Hindlimb muscle (tissue), 1 donor: Measurements from ENCODE around the gene ZNF737. TPM values are rescaled to one million over a fixed set of nuclear protein-coding genes. Genes with fewer than 3 reads are reported as not detected.
A peak's percentile ranks its signal among the peaks of the same experiment; 100 is the strongest.
"Not testable (repeated sequence)": the region's sequence is repeated elsewhere in the genome, so short reads cannot be mapped to it uniquely, and the experiment has no call there.

ENCODE experiments used
- DNase-seq: peaks from one replicate; pipeline ENCODE4 v3.0.0-alpha.2; 2013
- polyA plus RNA-seq: library from polyadenylated mRNA; unstranded; fragments of 120-200 nt; gene quantifications from one replicate; pipeline ENCODE4 v1.2.1, GENCODE V29; 2013; ENCODE audit not compliant: insufficient read length

Gene ZNF737
- 13.0 TPM for polyA plus RNA-seq

DNA sequence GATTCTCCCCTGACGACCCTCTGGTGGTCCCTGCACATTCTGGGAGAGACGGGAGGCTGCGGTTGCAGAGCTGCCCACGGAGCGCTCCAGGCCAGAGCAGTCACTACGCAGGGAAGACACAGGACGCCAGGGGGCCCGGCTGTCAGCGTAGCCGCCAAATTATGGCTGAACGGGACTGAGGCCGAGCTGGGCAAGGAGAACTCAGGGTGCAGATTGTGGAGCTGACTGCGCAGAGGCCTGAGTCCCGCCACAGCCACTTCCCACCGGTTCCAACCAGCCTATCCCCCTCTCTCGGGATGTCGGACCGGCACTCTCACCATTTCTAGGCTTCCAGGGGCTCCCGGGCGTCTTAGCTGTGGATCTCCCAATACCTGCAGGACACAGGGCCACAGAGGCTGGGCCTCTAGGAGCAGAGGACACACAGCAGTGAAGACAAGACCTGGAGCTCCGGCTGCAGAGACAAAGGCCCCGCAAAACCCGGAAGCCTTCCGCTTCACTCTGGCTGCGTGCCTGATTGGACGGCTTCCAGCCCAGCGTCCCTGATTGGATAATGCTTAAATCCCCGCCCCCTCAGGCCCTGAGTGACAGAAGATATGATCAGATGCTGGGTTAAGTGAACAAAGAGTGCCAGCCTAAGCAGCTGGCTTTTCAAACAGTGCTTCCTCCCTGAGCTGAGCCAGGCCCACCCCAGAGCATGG is at the start of gene ZNF737:
Gene ZNF737 (minus strand): TSS at position 461 of the 698 bp plus-strand sequence. CDS start 141 bp downstream, at position 320.
- peak; percentile 95 for DNase-seq

GRCh38 chr19:20614971-20615370 is 49.4 kb upstream of the ZNF737 start:
- not testable (repeated sequence) for DNase-seq

DNA sequence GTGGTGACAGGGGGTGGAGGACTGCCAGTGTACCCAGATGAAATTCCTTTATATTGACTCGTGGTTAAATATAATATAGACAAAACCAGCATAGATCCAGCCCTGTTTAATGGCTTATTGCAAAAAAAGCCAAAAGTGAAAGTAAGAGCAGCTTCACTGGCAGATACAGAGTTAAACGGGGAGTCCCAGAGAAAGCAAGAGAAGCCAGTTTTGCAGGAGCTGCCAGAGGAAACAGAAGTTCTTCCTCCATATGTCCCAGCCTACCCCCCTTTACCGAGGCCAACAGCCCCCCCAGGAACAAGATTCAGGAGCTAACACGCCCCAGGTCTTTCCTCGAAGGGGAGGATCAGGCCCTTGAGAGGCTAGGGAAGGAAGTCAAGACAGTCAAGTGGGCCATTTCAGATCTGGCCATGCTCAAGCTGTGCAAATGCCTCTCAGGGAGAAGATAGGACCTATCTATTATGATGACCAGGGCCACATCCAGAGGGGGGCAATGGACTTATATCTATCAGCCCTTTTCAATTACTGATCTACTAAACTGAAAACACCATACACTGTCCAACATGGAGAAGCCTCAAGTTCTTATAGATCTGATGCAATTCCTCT is 47.2 kb upstream of the ZNF737 start:
- no peak for DNase-seq

- no peak for DNase-seq
These were observed 46.3 kb upstream of the ZNF737 start for GRCh38 chr19:20611866-20612265.

GRCh38 chr19:20607943-20608342 is 42.4 kb upstream of the ZNF737 start:
- DNase-seq: no peak

- no peak for DNase-seq
These were observed 7.0 kb downstream of the ZNF737 start for GRCh38 chr19:20558571-20558970.

DNA sequence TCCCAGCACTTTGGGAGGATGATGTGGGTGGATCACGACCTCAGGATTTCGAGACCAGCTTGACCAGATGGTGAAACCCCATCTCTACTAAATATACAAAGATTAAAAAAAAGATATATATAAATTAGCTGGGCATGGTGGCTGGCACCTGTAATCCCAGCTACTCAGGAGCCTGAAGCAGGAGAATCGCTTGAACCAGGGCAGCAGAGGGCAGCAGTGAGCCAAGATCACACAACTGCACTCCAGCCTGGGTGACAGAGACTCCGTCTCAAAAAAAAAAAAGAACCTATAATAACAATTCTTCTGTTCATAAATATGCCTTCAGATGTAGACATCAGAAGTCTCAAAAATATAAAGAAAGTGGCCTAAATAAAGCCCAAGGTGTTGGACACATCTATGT is 7.6 kb downstream of the ZNF737 start:
- no peak for DNase-seq

DNA sequence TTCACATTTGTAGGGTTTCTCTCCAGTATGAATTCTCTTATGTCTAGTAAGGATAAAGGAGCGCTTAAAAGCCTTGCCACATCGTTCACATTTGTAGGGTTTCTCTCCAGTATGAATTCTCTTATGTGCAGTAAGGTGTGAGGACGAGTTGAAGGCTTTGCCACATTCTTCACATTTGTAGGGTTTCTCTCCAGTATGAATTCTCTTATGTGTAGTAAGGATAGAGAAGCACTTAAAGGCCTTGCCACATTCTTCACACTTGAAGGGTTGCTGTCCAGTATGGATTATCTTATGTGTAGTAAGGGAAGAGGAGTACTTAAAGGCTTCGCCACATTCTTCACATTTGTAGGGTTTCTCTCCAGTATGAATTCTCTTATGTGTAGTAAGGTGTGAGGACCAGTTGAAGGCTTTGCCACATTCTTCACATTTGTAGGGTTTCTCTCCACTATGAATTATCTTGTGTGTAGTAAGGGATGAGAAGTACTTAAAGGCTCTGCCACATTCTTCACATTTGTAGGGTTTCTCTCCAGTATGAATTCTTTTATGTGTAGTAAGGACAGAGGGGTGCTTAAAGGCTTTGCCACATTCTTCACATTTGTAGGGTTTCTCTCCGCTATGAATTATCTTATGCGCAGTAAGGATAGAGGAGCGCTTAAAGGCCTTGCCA is 20.8 kb downstream of the ZNF737 start:
- DNase-seq: not testable (repeated sequence)

GRCh38 chr19:20530303-20530702 is 35.3 kb downstream of the ZNF737 start:
- DNase-seq: not testable (repeated sequence)

DNA sequence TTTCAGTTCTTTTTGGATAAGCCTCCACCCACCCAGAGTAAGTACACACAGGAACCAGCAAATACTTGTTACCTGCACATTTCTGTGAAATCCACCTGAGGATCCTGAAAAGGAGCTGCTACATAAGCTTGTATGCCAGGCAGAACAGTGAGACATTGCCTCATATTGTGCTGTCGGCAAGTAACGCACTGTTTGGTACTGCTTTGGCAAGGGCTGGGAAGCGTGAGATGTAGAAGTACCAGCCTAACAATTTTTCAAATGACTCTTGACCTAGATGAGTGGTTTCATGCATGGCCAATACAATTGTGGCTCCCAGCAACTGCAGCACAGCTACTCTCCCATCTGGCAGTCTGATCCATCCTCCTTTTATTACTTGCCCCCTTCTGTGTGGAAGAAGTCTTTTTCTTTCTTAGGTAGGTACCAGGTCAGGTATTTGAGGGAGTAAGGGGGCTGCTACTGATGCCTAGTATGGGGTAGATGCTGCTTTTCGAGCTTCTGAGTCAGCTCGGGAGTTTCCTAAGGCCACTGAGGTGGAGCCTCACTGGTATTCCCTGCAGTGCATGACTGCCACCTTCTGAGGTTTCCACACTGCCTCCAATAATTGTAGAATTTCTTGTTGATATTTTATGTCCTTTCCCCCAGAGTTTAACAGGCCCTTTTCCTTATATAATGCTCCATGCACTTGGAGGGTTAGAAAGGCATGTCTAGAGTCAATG is 52.2 kb downstream of the ZNF737 start:
- no peak for DNase-seq

DNA sequence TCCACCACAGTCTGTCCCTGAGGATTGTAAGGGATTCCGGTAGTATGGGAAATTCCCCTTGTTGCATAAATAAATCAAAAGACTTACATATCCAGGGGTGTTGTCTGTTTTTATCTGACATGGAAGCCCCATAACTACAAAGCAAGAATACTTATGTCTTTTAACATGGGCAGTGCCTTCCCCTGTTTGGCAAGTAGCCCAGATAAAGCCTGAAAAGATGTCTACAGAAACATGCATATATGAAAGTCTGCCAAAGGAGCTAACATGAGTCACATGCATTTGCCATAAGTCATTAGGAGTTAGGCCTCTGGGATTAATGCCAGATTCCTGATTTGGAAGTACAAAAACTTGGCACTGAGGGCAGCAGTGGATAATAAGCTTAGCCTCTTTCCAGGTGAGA is 62.1 kb downstream of the ZNF737 start:
- no peak for DNase-seq

Other genes with a start within 250 kb of the ZNF737 start
- 18.6 TPM for gene ZNF626, start 95.8 kb upstream of the ZNF737 start, polyA plus RNA-seq
- gene ZNF66, start 210.5 kb upstream of the ZNF737 start, polyA plus RNA-seq: 3.3 TPM